RWPE2 (cell line): Measurements from ENCODE around the gene GREB1L.
"Not testable (repeated sequence)": the region's sequence is repeated elsewhere in the genome, so short reads cannot be mapped to it uniquely, and the experiment has no call there.

ENCODE experiments used
- ATAC-seq: fragments of 200-7000 bp; cut with Tn5 transposase; 3 replicates; pipeline ENCODE4 v1.9.1; 2021; ENCODE audit warnings: low read depth
- DNase-seq: peaks from one replicate; pipeline ENCODE4 v3.0.0-alpha.2; 2020; ENCODE audit warnings: low spot score
- H3K27ac ChIP-seq: fragments of 450-650 bp; 2 replicates; pipeline ENCODE4 v1.5.1; 2017; ENCODE audit warnings: mild to moderate bottlenecking; ENCODE audit not compliant: poor library complexity, severe bottlenecking
- H3K27me3 ChIP-seq: fragments of 250-450 bp; sonication (Bioruptor Pico); 2 replicates; pipeline ENCODE4 v1.5.1; 2021; ENCODE audit warnings: mild to moderate bottlenecking, moderate library complexity; ENCODE audit not compliant: insufficient read depth, poor library complexity, severe bottlenecking
- H3K36me3 ChIP-seq: fragments of 250-450 bp; sonication (Bioruptor Pico); 2 replicates; pipeline ENCODE4 v1.5.1; 2020; ENCODE audit warnings: low read depth, mild to moderate bottlenecking, moderate library complexity
- H3K4me1 ChIP-seq: fragments of 250-450 bp; sonication (Bioruptor Pico); 2 replicates; pipeline ENCODE4 v1.5.1; 2021; ENCODE audit warnings: mild to moderate bottlenecking, moderate library complexity; ENCODE audit not compliant: insufficient read depth, poor library complexity, severe bottlenecking
- H3K4me3 ChIP-seq: fragments of 250-450 bp; sonication (Bioruptor Pico); 2 replicates; pipeline ENCODE4 v1.5.1; 2021; ENCODE audit warnings: mild to moderate bottlenecking, moderate library complexity; ENCODE audit not compliant: severe bottlenecking
- H3K9me3 ChIP-seq: fragments of 250-450 bp; sonication (Bioruptor Pico); 2 replicates; pipeline ENCODE4 v1.5.1; 2021; ENCODE audit warnings: mild to moderate bottlenecking, moderate library complexity; ENCODE audit not compliant: severe bottlenecking
- CTCF ChIP-seq: fragments of 450-650 bp; IDR thresholded peaks from one replicate; pipeline ENCODE4 v1.5.1; 2017; ENCODE audit warnings: mild to moderate bottlenecking, moderate library complexity; ENCODE audit not compliant: poor library complexity, severe bottlenecking

The GREB1L gene

GRCh38 chr18:21203126-21203525, 38.9 kb upstream of the GREB1L start:
- ATAC-seq (no peak), DNase-seq (no peak)
- Histone ChIP-seq H3K9me3 (no peaks in the 10 kb centered on the region), H3K4me3 (no peak overlapping the region), H3K27ac (no peak overlapping the region), H3K27me3 (no peaks in the 10 kb centered on the region), H3K4me1 (no peaks in the 10 kb centered on the region), H3K36me3 (no peaks in the 10 kb centered on the region)
- TF ChIP-seq CTCF = no peak

GRCh38 chr18:21203542-21204241, 38.3 kb upstream of the GREB1L start:
- no peak for DNase-seq
- H3K27me3 ChIP-seq = no peaks in the 10 kb centered on the region
- H3K4me1 ChIP-seq = no peaks in the 10 kb centered on the region
- no peak for TF ChIP-seq CTCF
- ATAC-seq = no peak
- no peaks in the 10 kb centered on the region for H3K36me3 ChIP-seq
- no peaks in the 10 kb centered on the region for H3K9me3 ChIP-seq
- no peak overlapping the region for H3K27ac ChIP-seq
- no peak overlapping the region for H3K4me3 ChIP-seq

GRCh38 chr18:21205695-21206094, 36.3 kb upstream of the GREB1L start:
- Histone ChIP-seq H3K36me3 (no peaks in the 10 kb centered on the region), H3K9me3 (no peaks in the 10 kb centered on the region), H3K27ac (no peak overlapping the region), H3K4me1 (no peaks in the 10 kb centered on the region), H3K27me3 (no peaks in the 10 kb centered on the region), H3K4me3 (no peak overlapping the region)
- ATAC-seq (no peak), DNase-seq (no peak)
- no peak for TF ChIP-seq CTCF

- Histone ChIP-seq H3K4me3 (no peak overlapping the region), H3K27me3 (no peaks in the 10 kb centered on the region), H3K9me3 (no peaks in the 10 kb centered on the region), H3K36me3 (no peaks in the 10 kb centered on the region), H3K4me1 (no peaks in the 10 kb centered on the region), H3K27ac (no peak overlapping the region)
- ATAC-seq (no peak), DNase-seq (no peak)
- no peak for TF ChIP-seq CTCF
Measured at GRCh38 chr18:21210278-21210677, 31.8 kb upstream of the GREB1L start.

GRCh38 chr18:21210784-21211183, 31.2 kb upstream of the GREB1L start:
- no peak overlapping the region for H3K27ac ChIP-seq
- no peaks in the 10 kb centered on the region for H3K36me3 ChIP-seq
- no peaks in the 10 kb centered on the region for H3K27me3 ChIP-seq
- H3K9me3 ChIP-seq = no peaks in the 10 kb centered on the region
- DNase-seq = no peak
- no peaks in the 10 kb centered on the region for H3K4me1 ChIP-seq
- no peak for TF ChIP-seq CTCF
- ATAC-seq = no peak
- H3K4me3 ChIP-seq = no peak overlapping the region

- H3K4me3 ChIP-seq, H3K4me1 ChIP-seq, H3K27me3 ChIP-seq, H3K9me3 ChIP-seq, DNase-seq, H3K27ac ChIP-seq, H3K36me3 ChIP-seq, ATAC-seq: not testable (repeated sequence)
Measured at GRCh38 chr18:21214409-21214808, 27.6 kb upstream of the GREB1L start.
